Stimulated activated CD4-positive, alpha-beta T cell treated with anti-CD3 and anti-CD28 coated beads, Interleukin-2, amount 100 ng/mL, for 24 hours (primary cell): ENCODE data around the gene TACR2.

Experiments
- DNase-seq, 2 donors: peaks; one replicate each; pipeline ENCODE4 v3.0.0-alpha.2; 2020

Gene TACR2

DNA sequence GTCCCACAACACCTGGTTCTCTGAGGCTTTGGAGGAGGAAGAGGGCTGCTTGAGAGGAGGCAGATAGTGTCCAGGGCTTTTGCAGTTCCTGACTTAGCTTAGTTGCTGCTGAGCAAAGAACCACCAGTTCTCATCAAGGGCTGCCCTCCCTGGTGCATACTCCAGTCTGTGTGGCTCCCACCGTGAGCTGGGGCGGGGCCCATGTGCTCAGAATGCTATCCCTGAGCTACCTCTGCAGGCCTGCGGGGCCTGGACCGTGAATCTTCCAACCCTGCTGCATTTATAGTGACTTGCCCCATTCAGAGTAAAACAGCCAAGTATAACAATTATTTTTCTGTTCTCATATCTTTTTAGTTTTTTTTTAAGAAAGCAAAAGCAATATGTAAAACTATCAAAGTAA is 49.2 kb downstream of the TACR2 start:
- no peak for DNase-seq

DNA sequence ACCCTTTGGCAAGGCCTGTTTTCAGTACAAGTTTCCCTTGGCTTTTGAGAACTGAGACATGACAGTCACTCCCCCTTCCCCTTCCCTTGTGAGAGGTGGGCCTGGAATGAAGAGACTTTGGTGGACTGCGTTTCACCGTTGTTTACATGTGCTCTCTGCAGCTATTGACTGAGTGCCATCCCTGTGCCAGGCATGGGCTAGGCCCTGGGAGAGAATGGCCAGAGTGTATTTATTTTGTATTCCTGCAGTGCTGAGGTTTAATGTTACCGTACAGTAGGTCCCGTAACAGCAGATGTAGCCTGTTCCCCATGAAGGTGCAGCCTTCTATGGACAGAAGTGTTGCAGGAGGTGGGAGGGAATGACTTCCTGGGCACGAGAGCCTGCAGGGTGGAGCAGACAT is 50.0 kb downstream of the TACR2 start:
- no peak for DNase-seq

DNA sequence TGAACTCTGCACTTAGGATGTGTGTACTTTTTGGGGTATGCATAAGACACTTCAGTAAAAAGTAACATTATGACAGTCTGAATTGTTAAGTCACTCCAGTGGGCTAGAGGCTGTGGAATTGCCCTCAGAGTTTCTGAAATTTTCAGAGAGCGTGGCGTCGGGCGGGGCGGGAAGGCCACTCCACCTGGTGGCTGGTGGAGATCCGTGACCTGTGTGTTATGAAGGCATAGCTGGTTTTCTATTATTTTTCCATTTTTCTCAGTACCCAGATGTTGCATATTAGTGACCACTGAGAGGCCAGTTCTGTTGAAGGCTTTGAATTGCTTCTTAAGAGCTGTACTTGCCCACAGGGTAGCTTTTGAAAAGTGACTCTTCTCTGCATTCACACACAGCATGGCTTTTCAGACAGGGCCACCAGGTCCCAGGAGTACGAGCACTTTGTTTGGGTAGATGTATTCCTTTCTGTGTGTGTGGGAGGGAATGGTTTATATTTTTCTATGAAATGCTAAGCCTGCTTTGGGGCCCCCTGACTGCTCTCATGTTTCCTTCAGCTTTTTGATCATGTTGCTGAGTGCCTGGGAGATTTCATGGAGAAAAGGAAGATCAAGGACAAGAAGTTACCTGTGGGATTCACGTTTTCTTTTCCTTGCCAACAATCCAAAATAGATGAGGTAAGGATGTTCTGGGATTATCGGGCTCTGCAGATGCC is 52.3 kb downstream of the TACR2 start:
- DNase-seq = no peak

DNA sequence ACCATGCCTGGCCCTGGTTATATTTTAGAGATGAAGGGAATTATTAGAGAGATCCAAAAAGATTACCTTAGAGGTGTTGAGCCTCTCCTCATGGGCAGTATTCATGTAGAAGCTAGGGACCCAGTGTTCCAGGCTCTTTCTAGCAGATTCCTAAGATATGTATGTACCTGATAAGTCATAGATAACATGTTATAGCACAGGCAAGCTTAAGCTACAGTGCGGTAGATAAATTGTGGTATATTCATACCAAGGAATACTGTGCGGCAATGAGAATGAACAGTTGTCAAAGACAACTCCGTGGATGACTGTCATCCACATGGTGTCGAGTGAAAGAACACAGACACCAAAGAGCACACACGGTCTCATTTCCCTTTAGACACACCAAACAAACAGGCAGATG is 53.1 kb downstream of the TACR2 start:
- no peak for DNase-seq

DNA sequence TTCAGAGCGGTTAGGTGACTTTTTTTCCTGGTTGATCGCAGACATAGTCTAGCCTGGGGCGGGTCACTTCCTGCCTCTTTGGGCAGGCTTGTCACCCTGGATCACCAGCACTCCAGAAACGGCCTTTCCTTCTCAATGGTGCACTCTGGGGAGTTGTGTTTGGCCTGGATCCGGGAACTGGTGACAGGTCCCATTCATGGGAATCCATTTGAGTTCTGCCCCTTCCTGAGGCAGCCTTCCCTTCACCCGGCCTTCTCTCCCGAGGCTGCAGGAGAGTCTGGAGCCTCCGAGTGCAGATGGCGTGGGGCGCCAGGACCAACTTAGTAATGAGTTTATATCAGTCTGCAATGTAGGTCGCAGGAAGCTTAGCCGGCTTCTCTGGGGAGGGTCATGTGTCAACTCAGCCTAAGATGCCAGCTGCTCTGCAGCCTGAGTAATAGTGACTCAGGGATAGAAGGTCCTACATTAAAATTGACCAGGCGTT is 54.2 kb downstream of the TACR2 start:
- DNase-seq = no peak

DNA sequence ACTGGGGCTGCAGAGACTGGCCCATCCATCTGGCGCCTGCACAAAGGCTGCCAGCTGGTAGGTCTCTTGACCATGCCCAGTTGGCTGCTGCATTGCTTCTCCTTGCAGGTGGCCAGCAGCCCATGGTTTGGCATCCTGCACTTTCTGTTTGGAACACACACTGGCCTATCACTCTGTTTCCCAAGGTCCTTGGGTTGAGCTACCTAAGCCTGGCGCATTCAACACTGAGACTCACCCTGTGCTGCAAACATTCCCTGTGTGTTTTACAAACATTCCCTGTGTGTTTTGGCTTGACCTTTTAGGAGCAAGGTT is 55.5 kb downstream of the TACR2 start:
- DNase-seq = no peak

DNA sequence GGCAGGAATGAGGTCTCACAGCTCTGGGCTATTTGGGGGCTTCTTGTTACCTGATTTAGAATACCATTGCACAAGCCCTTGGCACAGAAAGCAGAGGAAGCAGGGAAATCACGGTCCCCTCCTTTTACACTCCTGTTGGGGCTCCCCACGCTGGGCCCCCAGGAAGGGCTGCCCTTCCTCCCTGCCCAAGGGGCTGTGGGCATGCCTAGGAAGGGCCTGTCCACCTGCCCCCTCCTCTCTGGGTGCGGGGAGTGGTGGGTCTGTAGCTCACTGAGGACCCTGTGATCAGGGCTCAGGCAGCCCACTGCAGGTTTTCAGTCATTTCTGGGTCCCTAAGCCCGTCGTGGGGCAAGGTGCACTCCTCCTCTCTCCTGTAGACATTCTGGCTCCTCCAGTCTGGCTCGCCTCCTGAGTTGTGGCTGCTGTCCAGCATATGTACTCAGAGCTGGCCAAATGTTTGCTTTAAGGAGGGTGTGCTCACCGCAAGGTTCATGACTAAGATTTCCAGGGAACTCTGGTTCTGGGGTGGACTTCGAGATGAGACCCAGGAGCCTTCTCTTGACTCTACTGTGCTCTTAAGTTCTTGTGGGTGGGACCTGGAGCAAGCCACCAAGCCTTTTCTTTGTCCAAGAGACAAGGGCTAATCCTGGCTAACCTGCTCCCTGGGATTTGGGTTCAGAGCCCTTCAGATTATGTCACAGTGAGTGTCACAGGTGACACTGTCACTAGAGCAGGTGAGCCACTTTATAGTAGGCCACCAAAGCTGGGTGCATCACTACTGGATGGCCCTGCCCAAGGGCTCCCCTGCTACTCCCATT is 56.0 kb downstream of the TACR2 start:
- no peak for DNase-seq

DNA sequence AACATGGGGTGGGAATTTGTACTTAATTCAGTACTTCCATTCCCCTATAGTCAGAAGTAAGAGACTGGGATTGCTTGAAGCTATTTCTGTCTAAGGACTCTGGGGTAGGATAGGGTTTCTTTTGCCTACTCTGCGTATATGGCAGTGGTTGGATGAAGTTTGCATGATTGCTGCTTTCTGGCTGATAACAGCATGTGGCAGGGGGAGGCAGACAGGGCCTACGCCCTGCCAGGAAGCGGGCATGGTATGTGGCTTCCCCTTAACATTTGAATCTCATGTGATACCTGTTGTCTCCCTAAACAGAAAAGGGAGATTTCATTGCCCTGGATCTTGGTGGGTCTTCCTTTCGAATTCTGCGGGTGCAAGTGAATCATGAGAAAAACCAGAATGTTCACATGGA is 57.1 kb downstream of the TACR2 start:
- no peak for DNase-seq

DNA sequence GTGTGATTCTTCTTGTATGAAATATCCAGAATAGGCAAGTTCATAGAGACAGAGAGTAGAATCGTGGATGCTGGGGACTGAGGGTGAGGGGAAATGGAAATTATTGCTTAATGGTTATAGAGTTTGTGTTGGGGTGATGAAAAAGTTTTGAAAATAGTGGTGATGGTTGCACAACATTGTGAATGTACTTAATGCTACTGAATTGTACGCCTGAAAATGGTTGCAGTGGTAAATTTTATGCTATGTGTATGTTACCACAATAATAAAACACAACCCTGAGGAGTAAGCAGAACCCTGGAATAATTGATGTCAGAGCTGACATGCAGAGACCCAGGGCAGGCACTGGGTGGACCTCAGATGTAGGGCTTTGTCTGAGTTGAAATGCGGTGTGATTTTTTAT is 57.6 kb downstream of the TACR2 start:
- DNase-seq = no peak

DNA sequence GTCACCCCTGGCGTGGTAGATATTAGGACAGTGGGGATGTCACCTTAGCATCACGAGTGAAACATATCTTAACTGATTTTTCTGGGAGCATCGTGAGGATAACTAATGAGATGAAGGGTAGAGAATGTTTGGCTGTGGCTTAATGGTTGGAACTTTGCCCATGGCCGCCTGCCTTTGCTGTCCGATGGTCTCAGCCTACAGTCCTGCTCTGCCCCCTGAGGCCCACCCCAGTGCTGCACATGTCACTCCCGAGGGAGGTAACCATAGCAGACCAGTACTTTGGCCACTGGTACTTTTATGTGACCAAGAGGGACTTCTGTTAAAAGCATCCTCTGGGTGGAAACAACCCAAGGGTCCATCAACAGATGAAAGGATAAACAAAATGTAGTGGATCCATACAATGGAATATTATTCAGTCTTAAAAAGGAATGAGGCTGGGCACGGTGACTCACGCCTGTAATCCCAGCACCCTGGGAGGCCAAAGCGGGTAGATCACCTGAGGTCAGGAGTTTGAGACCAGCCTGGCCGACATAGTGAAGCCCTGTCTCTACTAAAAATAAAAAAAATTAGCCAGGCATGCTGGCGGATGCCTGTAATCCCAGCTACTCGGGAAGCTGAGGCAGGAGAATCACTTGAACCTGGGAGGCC is 58.4 kb downstream of the TACR2 start:
- DNase-seq = no peak

DNA sequence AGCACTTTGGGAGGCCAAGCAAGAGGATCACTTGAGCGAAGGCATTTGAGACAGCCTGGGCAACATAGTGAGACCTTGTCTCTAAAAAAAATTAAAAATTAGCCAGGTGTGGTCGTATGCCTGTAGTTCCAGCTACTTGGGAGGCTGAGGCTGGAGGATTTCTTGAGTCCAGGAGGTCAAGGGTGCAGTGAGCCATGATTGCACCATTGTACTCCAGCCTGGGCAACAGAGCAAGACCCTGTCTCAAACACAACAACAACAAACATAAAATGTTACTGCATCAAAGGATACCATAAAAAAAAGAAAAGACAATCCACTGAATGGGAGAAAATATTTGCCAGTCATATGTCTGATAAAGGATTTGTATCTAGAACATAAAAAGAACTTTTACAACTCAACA is 60.5 kb downstream of the TACR2 start:
- no peak for DNase-seq

DNA sequence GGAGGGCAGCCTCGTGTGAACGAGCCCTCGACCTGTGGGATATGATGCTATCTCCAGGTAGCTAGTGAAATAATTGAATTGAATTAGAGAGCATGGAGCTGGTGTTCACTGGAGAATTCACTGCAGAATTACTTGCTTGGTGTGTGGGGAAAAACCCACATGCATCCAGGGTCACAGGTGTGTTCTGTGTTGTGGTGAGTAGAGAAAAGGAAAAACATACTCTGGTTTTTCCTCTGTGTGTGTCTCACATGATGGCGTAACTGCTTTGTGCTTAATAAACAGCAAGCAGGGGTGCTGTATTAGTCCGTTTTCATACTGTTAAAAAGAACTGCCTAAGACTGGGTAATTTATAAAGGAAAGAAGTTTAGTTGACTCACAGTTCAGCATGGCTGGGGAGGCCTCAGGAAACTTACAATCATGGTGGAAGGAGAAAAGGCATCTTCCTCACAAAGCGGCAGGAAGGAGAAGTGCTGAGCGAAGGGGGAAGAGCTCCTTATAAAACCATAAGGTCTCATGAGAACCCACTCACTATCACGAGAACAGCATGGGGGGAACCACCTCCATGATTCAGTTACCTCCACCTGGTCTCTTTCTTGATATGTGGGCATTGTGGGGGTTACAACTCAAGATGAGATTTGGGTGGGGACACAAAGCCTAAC is 62.6 kb downstream of the TACR2 start:
- DNase-seq = no peak
